ENCODE results near the gene CPNE2.

The CPNE2 gene

DNA sequence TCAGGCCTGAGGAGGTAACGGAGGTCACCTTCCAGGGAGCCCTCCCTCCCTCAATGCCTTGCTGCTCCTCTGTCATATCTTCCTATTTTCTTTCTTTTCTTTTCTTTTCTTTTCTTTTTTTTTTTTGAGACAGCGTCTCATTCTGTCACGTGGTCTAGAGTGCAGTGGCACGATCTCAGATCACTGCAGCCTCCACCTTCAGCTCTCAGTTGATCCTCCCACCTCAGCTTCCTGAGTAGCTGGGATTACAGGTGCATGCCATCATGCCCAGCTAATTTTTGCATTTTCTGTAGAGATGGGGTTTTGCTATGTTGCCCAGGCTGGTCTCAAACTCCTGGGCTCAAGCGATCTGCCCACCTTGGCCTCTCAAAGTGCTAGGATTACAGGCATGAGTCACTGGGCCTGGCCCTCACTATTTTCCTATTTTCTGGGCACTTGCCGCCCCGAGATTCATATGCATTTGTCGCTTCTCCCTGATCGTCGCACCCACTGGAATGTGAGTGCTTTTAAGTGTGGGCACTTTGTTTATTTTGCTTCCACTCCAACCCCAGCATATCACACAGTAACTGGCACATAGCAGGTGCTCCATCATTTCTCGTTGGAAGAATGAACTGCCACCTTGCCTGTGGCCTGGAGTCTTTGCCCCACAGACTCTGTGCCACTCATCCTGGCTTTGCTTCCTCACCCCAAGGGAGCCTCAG is 31.7 kb downstream of the CPNE2 start:
- Histone ChIP-seq H3K4me3 (ENCODE audit: low read length) (no peak overlapping the region), H4K8ac (ENCODE audit: low read depth, low read length) (no peak overlapping the region), H3K9ac (ENCODE audit: low read length) (no peak overlapping the region), H3K18ac (ENCODE audit: low read length) (no peak overlapping the region), H3K56ac (ENCODE audit: low read length) (no peak overlapping the region), H3K23ac (ENCODE audit: low read length) (no peak overlapping the region), H3K4me2 (ENCODE audit: low read length) (no peak overlapping the region), H3K79me1 (ENCODE audit: low read length) (no peaks in the 10 kb centered on the region), H2BK120ac (ENCODE audit: low read depth, low read length) (no peak overlapping the region), H3K4ac (ENCODE audit: low read depth, low read length) (no peak overlapping the region), H4K5ac (ENCODE audit: low read length) (no peak overlapping the region), H3K79me2 (ENCODE audit: control insufficient read depth, insufficient read depth, low read length) (no peaks in the 10 kb centered on the region), H3K27me3 (ENCODE audit: insufficient read depth, low read length, poor library complexity) (no peaks in the 10 kb centered on the region), H2BK15ac (replicated peaks; ENCODE audit: low read depth) (no peak overlapping the region), H3K27ac (ENCODE audit: low read depth, low read length) (no peak overlapping the region), H3K36me3 (ENCODE audit: control insufficient read depth, insufficient read depth, low read length) (no peaks in the 10 kb centered on the region), H2BK5ac (ENCODE audit: low read length) (no peak overlapping the region), H2AK5ac (ENCODE audit: low read length) (no peak overlapping the region), H3K4me1 (ENCODE audit: control insufficient read depth, low read depth, low read length) (no peaks in the 10 kb centered on the region)
- no peak for DNase-seq
- no CpG with 5 or more reads among the region's 11 CpGs for WGBS (ENCODE audit: extremely low coverage, insufficient coverage, low lambda C conversion rate)

DNA sequence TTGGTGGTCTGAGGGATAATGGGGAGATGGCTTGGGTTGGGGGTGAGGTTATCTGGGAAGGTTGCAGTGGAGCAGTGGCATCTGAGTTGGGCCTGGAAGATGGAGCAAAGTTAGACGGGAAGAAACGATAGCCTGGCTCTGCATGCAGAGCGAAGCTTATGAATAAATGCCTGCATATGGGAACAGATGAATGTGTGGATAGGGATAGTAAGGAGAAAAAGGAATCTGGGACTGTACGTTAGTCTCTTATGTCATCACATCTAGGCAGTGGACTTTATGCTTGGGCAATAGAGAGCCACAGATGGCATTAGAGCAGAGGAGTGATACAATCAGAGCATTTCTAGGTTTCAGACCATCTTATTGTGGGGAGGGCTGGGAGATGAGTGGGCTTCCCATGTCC is 33.0 kb downstream of the CPNE2 start:
- Histone ChIP-seq H3K79me1 (ENCODE audit: low read length) (no peaks in the 10 kb centered on the region), H4K8ac (ENCODE audit: low read depth, low read length) (no peak overlapping the region), H2AK5ac (ENCODE audit: low read length) (no peak overlapping the region), H3K27ac (ENCODE audit: low read depth, low read length) (no peak overlapping the region), H4K5ac (ENCODE audit: low read length) (no peak overlapping the region), H3K4me2 (ENCODE audit: low read length) (no peak overlapping the region), H3K18ac (ENCODE audit: low read length) (no peak overlapping the region), H3K4me1 (ENCODE audit: control insufficient read depth, low read depth, low read length) (no peaks in the 10 kb centered on the region), H3K23ac (ENCODE audit: low read length) (no peak overlapping the region), H2BK5ac (ENCODE audit: low read length) (no peak overlapping the region), H3K4me3 (ENCODE audit: low read length) (no peak overlapping the region), H3K9ac (ENCODE audit: low read length) (no peak overlapping the region), H2BK120ac (ENCODE audit: low read depth, low read length) (no peak overlapping the region), H2BK15ac (replicated peaks; ENCODE audit: low read depth) (no peak overlapping the region), H3K4ac (ENCODE audit: low read depth, low read length) (no peak overlapping the region), H3K36me3 (ENCODE audit: control insufficient read depth, insufficient read depth, low read length) (no peaks in the 10 kb centered on the region), H3K56ac (ENCODE audit: low read length) (no peak overlapping the region), H3K79me2 (ENCODE audit: control insufficient read depth, insufficient read depth, low read length) (no peaks in the 10 kb centered on the region), H3K27me3 (ENCODE audit: insufficient read depth, low read length, poor library complexity) (no peaks in the 10 kb centered on the region)
- no peak for DNase-seq
- no CpG with 5 or more reads among the region's 4 CpGs for WGBS (ENCODE audit: extremely low coverage, insufficient coverage, low lambda C conversion rate)

DNA sequence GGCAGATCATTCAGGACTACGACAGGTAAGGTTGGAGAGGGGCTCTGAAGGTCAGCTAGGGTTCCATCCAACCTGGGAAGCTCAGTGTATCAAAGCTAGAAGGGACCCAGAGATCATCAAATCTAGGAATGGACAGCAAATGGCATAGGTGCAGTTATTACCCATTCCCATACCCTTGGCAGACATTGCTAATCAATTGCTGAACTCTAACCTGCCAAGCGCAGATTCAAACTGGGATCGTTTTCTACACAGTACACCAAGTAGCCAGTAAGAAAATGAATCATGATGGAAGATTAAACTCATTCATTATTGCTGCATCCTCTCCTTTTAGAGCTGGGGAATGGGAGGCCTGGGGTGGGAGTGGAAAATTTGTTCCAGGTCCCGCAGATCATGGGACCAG is 33.6 kb downstream of the CPNE2 start:
- H3K56ac ChIP-seq (ENCODE audit: low read length), result no peak overlapping the region
- no CpG with 5 or more reads among the region's 4 CpGs for WGBS (ENCODE audit: extremely low coverage, insufficient coverage, low lambda C conversion rate)
- H3K9ac ChIP-seq (ENCODE audit: low read length), result no peak overlapping the region
- H3K18ac ChIP-seq (ENCODE audit: low read length), result no peak overlapping the region
- no peak for DNase-seq
- H3K79me2 ChIP-seq (ENCODE audit: control insufficient read depth, insufficient read depth, low read length), result no peaks in the 10 kb centered on the region
- no peaks in the 10 kb centered on the region for H3K4me1 ChIP-seq (ENCODE audit: control insufficient read depth, low read depth, low read length)
- no peaks in the 10 kb centered on the region for H3K79me1 ChIP-seq (ENCODE audit: low read length)
- H2AK5ac ChIP-seq (ENCODE audit: low read length), result no peak overlapping the region
- no peak overlapping the region for H2BK5ac ChIP-seq (ENCODE audit: low read length)
- H4K5ac ChIP-seq (ENCODE audit: low read length), result no peak overlapping the region
- H3K4me2 ChIP-seq (ENCODE audit: low read length), result no peak overlapping the region
- H2BK15ac ChIP-seq (replicated peaks; ENCODE audit: low read depth), result no peak overlapping the region
- no peaks in the 10 kb centered on the region for H3K36me3 ChIP-seq (ENCODE audit: control insufficient read depth, insufficient read depth, low read length)
- no peak overlapping the region for H3K27ac ChIP-seq (ENCODE audit: low read depth, low read length)
- H4K8ac ChIP-seq (ENCODE audit: low read depth, low read length), result no peak overlapping the region
- H3K4ac ChIP-seq (ENCODE audit: low read depth, low read length), result no peak overlapping the region
- no peaks in the 10 kb centered on the region for H3K27me3 ChIP-seq (ENCODE audit: insufficient read depth, low read length, poor library complexity)
- no peak overlapping the region for H3K4me3 ChIP-seq (ENCODE audit: low read length)
- H3K23ac ChIP-seq (ENCODE audit: low read length), result no peak overlapping the region
- H2BK120ac ChIP-seq (ENCODE audit: low read depth, low read length), result no peak overlapping the region

GRCh38 chr16:57126411-57126810 is 34.0 kb downstream of the CPNE2 start:
- H2BK120ac ChIP-seq (ENCODE audit: low read depth, low read length), result no peak overlapping the region
- no CpG with 5 or more reads among the region's 4 CpGs for WGBS (ENCODE audit: extremely low coverage, insufficient coverage, low lambda C conversion rate)

GRCh38 chr16:57127037-57127763 is 34.8 kb downstream of the CPNE2 start:
- Histone ChIP-seq H3K4me1 (ENCODE audit: control insufficient read depth, low read depth, low read length) (no peaks in the 10 kb centered on the region), H2BK5ac (ENCODE audit: low read length) (no peak overlapping the region), H2BK120ac (ENCODE audit: low read depth, low read length) (no peak overlapping the region), H3K27me3 (ENCODE audit: insufficient read depth, low read length, poor library complexity) (no peaks in the 10 kb centered on the region), H3K4me2 (ENCODE audit: low read length) (no peak overlapping the region), H3K27ac (ENCODE audit: low read depth, low read length) (no peak overlapping the region), H3K23ac (ENCODE audit: low read length) (no peak overlapping the region), H3K79me2 (ENCODE audit: control insufficient read depth, insufficient read depth, low read length) (no peaks in the 10 kb centered on the region), H3K36me3 (ENCODE audit: control insufficient read depth, insufficient read depth, low read length) (no peaks in the 10 kb centered on the region), H2AK5ac (ENCODE audit: low read length) (no peak overlapping the region), H3K18ac (ENCODE audit: low read length) (no peak overlapping the region), H2BK15ac (replicated peaks; ENCODE audit: low read depth) (no peak overlapping the region), H3K9ac (ENCODE audit: low read length) (no peak overlapping the region), H4K8ac (ENCODE audit: low read depth, low read length) (no peak overlapping the region), H3K79me1 (ENCODE audit: low read length) (no peaks in the 10 kb centered on the region), H4K5ac (ENCODE audit: low read length) (no peak overlapping the region), H3K4me3 (ENCODE audit: low read length) (no peak overlapping the region), H3K56ac (ENCODE audit: low read length) (no peak overlapping the region), H3K4ac (ENCODE audit: low read depth, low read length) (no peak overlapping the region)
- WGBS (ENCODE audit: extremely low coverage, insufficient coverage, low lambda C conversion rate), result no CpG with 5 or more reads among the region's 5 CpGs
- no peak for DNase-seq

More at GRCh38 chr16:57126411-57126810, 34.0 kb downstream of the CPNE2 start:
- H2BK5ac ChIP-seq (ENCODE audit: low read length), result no peak overlapping the region
- no peak overlapping the region for H3K4ac ChIP-seq (ENCODE audit: low read depth, low read length)
- H2AK5ac ChIP-seq (ENCODE audit: low read length), result no peak overlapping the region
- no peaks in the 10 kb centered on the region for H3K27me3 ChIP-seq (ENCODE audit: insufficient read depth, low read length, poor library complexity)
- H4K8ac ChIP-seq (ENCODE audit: low read depth, low read length), result no peak overlapping the region
- no peak overlapping the region for H3K4me2 ChIP-seq (ENCODE audit: low read length)
- no peak overlapping the region for H3K23ac ChIP-seq (ENCODE audit: low read length)
- H4K5ac ChIP-seq (ENCODE audit: low read length), result no peak overlapping the region
- H3K36me3 ChIP-seq (ENCODE audit: control insufficient read depth, insufficient read depth, low read length), result no peaks in the 10 kb centered on the region
- H3K56ac ChIP-seq (ENCODE audit: low read length), result no peak overlapping the region
- H3K4me1 ChIP-seq (ENCODE audit: control insufficient read depth, low read depth, low read length), result no peaks in the 10 kb centered on the region
- DNase-seq, result no peak
- no peak overlapping the region for H3K9ac ChIP-seq (ENCODE audit: low read length)
- H3K27ac ChIP-seq (ENCODE audit: low read depth, low read length), result no peak overlapping the region
- H3K79me2 ChIP-seq (ENCODE audit: control insufficient read depth, insufficient read depth, low read length), result no peaks in the 10 kb centered on the region
- H2BK15ac ChIP-seq (replicated peaks; ENCODE audit: low read depth), result no peak overlapping the region
- H3K79me1 ChIP-seq (ENCODE audit: low read length), result no peaks in the 10 kb centered on the region
- no peak overlapping the region for H3K4me3 ChIP-seq (ENCODE audit: low read length)
- H3K18ac ChIP-seq (ENCODE audit: low read length), result no peak overlapping the region

Measured in mesendoderm (in vitro differentiated cells).